Measurements from ENCODE around the gene TNK2. TPM values are rescaled to one million over a fixed set of nuclear protein-coding genes. Genes with fewer than 3 reads are reported as not detected.

Gene TNK2
- polyA plus RNA-seq, 3 donors: 0.84 to 131 (median 1.8) TPM

DNA sequence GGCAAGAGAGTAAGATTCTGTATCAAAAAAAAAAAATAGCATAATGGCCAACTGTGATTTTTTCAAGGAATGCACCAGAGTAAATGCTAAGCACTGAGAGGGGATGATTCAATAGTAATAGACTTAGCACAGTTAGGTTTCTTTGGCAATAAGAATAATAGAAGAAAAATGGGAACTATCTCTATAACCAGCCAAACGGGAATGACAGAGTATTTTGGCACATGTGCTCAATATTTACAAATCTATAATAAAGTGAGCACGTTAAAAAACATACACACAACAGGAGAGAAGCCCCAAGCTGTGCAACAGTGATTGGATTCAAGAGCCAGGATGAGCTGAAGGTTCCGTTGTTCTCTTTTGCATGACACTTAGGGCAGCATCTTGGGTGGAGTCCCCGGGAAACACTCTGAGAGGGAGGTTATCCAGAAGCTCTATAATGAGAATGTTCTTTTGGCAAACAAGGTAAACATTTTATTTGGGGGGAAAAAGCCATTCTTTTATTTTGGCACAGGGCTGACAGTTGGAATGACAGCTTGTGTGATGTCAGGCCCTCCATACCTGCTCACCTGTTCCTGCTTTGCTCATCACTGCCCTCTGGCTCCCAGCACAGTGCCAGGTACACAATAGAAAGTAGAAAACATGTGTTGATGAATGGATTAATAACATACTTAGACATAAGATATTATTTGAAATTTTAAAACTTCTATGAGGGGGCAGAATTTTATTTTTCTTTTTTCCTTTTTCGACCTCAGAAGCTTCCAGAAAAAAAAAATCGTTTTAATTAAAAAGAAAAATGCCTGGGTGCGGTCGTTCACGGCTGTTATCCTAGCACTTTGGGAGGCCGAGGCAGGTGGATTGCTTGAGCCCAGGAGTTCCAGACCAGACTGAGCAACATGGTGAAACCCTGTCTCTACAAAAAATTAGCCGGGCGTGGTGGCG is 52.6 kb downstream of the TNK2 start:
- no peaks in the 10 kb centered on the region for H3K36me3 ChIP-seq (replicated peaks in 1 of 2; ENCODE audit: control insufficient read depth in 1 of 2, insufficient read depth in 2 of 2, low read length in 2 of 2)
- Mint-ChIP-seq H3K36me3 (no peaks in the 10 kb centered on the region), H3K4me3 (peak overlapping the region in 1 of 2 donors; percentile 55), H3K27me3 (ENCODE audit: low read depth in 3 of 3) (peaks cover 26 to 47% (median 35%) of the 10 kb centered on the region in 3 donors), H3K4me1 (peaks cover 21% of the 10 kb centered on the region), H3K9me3 (peaks cover 0 to 3% (median 0%) of the 10 kb centered on the region in 7 donors), H3K27ac (no peak overlapping the region)
- no peaks in the 10 kb centered on the region for H3K9me3 ChIP-seq (replicated peaks in 1 of 2; ENCODE audit: control insufficient read depth in 1 of 2, insufficient read depth in 1 of 2, low read length in 2 of 2)
- no peaks in the 10 kb centered on the region for H3K79me2 ChIP-seq (ENCODE audit: insufficient read depth, low read length)
- peaks cover 2 to 22% of the 10 kb centered on the region in 2 donors for H3K27me3 ChIP-seq (ENCODE audit: control insufficient read depth in 2 of 2, insufficient read depth in 2 of 2, low read length in 2 of 2)
- intact Hi-C loops (cut with micrococcal nuclease): no loop called here
- no peak overlapping the region for H3K4me2 ChIP-seq (replicated peaks; ENCODE audit: extremely low read depth, low read length, poor library complexity, severe bottlenecking)
- H3K9ac ChIP-seq (ENCODE audit: insufficient read depth, low read length, poor library complexity, severe bottlenecking): no peak overlapping the region
- H2AFZ ChIP-seq (ENCODE audit: insufficient read depth, low read depth, low read length, poor library complexity, severe bottlenecking): no peak overlapping the region
- no peaks in the 10 kb centered on the region for H4K20me1 ChIP-seq (ENCODE audit: insufficient read depth, low read length)
- 93% methylated on average over 8 of the region's 13 CpGs for WGBS (ENCODE audit: insufficient coverage)
- H3K27ac ChIP-seq (ENCODE audit: low read depth in 1 of 2, low read length in 2 of 2): no peak overlapping the region
- peaks cover 4 to 10% of the 10 kb centered on the region in 2 donors for H3K4me1 ChIP-seq (ENCODE audit: control insufficient read depth in 1 of 2, insufficient read depth in 2 of 2, low read length in 2 of 2)
- no peak for DNase-seq
- TF ChIP-seq, protein P1, sequence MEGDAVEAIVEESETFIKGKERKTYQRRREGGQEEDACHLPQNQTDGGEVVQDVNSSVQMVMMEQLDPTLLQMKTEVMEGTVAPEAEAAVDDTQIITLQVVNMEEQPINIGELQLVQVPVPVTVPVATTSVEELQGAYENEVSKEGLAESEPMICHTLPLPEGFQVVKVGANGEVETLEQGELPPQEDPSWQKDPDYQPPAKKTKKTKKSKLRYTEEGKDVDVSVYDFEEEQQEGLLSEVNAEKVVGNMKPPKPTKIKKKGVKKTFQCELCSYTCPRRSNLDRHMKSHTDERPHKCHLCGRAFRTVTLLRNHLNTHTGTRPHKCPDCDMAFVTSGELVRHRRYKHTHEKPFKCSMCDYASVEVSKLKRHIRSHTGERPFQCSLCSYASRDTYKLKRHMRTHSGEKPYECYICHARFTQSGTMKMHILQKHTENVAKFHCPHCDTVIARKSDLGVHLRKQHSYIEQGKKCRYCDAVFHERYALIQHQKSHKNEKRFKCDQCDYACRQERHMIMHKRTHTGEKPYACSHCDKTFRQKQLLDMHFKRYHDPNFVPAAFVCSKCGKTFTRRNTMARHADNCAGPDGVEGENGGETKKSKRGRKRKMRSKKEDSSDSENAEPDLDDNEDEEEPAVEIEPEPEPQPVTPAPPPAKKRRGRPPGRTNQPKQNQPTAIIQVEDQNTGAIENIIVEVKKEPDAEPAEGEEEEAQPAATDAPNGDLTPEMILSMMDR (IDR thresholded peaks at IDR 0.05): no peak
- H3K4me3 ChIP-seq (replicated peaks in 1 of 3; ENCODE audit: low read depth in 2 of 3, low read length in 3 of 3): no peak overlapping the region

DNA sequence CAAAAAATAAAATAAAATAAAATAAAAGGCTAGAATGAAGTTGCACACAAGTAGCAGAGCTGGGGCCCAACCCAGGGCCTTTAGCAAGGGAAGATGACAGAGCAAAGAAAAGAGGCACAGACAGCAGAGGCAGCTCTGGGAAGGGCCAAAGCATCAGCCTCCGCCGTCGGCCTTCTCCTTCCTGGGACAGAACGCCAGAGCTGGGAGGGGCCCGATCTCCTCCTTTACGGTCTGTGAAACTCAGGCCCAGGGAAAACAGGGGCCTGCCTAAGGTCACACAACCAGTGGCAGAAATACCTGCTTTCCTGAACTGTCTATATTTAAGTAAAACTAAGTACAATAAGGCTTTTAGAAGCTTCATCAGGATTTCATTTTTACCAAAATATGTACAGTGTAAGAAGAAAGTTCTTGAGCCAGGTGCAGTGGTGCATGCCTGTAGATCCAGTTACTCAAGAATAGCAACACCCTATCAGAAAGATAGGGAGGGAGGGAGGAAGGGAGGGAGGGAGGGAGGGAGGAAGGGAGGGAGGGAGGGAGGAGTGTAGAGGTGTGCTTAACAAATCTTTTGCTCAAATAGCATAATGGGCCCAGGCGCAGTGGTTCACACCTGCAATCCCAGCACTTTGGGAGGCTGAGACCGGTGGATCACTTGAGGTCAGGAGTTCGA is 53.6 kb downstream of the TNK2 start:
- no peaks in the 10 kb centered on the region for H3K9me3 ChIP-seq (replicated peaks in 1 of 2; ENCODE audit: control insufficient read depth in 1 of 2, insufficient read depth in 1 of 2, low read length in 2 of 2)
- no peak overlapping the region for H3K9ac ChIP-seq (ENCODE audit: insufficient read depth, low read length, poor library complexity, severe bottlenecking)
- H2AFZ ChIP-seq (ENCODE audit: insufficient read depth, low read depth, low read length, poor library complexity, severe bottlenecking): no peak overlapping the region
- H3K27me3 ChIP-seq (ENCODE audit: control insufficient read depth in 2 of 2, insufficient read depth in 2 of 2, low read length in 2 of 2): peaks cover 2 to 22% of the 10 kb centered on the region in 2 donors
- no peaks in the 10 kb centered on the region for H4K20me1 ChIP-seq (ENCODE audit: insufficient read depth, low read length)
- Mint-ChIP-seq H3K9me3 (peaks cover 0 to 3% (median 0%) of the 10 kb centered on the region in 7 donors), H3K4me1 (peaks cover 20% of the 10 kb centered on the region), H3K27me3 (ENCODE audit: low read depth in 3 of 3) (peaks cover 24 to 39% (median 30%) of the 10 kb centered on the region in 3 donors), H3K36me3 (no peaks in the 10 kb centered on the region), H3K4me3 (no peak overlapping the region), H3K27ac (peak overlapping the region in 1 of 7 donors; percentile 40)
- TF ChIP-seq, protein P1 (IDR thresholded peaks at IDR 0.05): no peak
- H3K79me2 ChIP-seq (ENCODE audit: insufficient read depth, low read length): no peaks in the 10 kb centered on the region
- 52% methylated on average over 3 of the region's 9 CpGs for WGBS (ENCODE audit: insufficient coverage)
- no peak overlapping the region for H3K4me3 ChIP-seq (replicated peaks in 1 of 3; ENCODE audit: low read depth in 2 of 3, low read length in 3 of 3)
- no peaks in the 10 kb centered on the region for H3K36me3 ChIP-seq (replicated peaks in 1 of 2; ENCODE audit: control insufficient read depth in 1 of 2, insufficient read depth in 2 of 2, low read length in 2 of 2)
- H3K27ac ChIP-seq (ENCODE audit: low read depth in 1 of 2, low read length in 2 of 2): no peak overlapping the region
- intact Hi-C loops (cut with micrococcal nuclease): no loop called here
- peaks cover 4 to 10% of the 10 kb centered on the region in 2 donors for H3K4me1 ChIP-seq (ENCODE audit: control insufficient read depth in 1 of 2, insufficient read depth in 2 of 2, low read length in 2 of 2)
- no peak for DNase-seq
- H3K4me2 ChIP-seq (replicated peaks; ENCODE audit: extremely low read depth, low read length, poor library complexity, severe bottlenecking): no peak overlapping the region

Measured in CD14-positive monocyte (primary cell).